Testis (tissue), 3 donors: ENCODE measurements around the gene LEO1. TPM values are rescaled to one million over a fixed set of nuclear protein-coding genes. Genes with fewer than 3 reads are reported as not detected.

Experiments used
- DNase-seq: peaks from one replicate; pipeline ENCODE4 v3.0.0-alpha.2; 2019
- H3K27ac ChIP-seq, 2 donors: fragments of 200-600 bp; sonication (generic); one replicate each; pipeline ENCODE4 v1.5.1; 2019
- H3K27me3 ChIP-seq: fragments of 200-600 bp; sonication (generic); one replicate; pipeline ENCODE4 v1.5.1; 2019
- H3K36me3 ChIP-seq: fragments of 200-600 bp; sonication (generic); one replicate; pipeline ENCODE4 v1.5.1; 2017; ENCODE audit warnings: low read depth; ENCODE audit errors: missing control alignments
- H3K4me1 ChIP-seq: fragments of 200-600 bp; sonication (generic); one replicate; pipeline ENCODE4 v1.5.1; 2019
- H3K4me3 ChIP-seq, 2 donors: fragments of 200-600 bp; sonication (generic); one replicate each; pipeline ENCODE4 v1.5.1; 2017 to 2019
- H3K9me3 ChIP-seq: fragments of 200-600 bp; sonication (generic); one replicate; pipeline ENCODE4 v1.5.1; 2017
- CTCF ChIP-seq, 3 experiments: fragments of 450-650 bp in 2 of 3; fragments of 200-600 bp in 1 of 3; sonication (generic) in 1 of 3; IDR thresholded peaks; one replicate each; pipeline ENCODE4 v1.5.1; 2016 to 2019; ENCODE audit warnings: antibody characterized with exemption in 3 of 3, mild to moderate bottlenecking in 2 of 3, moderate library complexity in 1 of 3
- POLR2A ChIP-seq: fragments of 450-650 bp; IDR thresholded peaks from one replicate; pipeline ENCODE4 v1.6.1; 2017; ENCODE audit warnings: antibody characterized with exemption, mild to moderate bottlenecking, moderate library complexity
- WGBS, 2 donors: methylation state at CpG; one replicate each; pipeline ENCODE4 v1.1.5; 2018; 5-methylcytosine and 5-hydroxymethylcytosine counted together
- intact Hi-C: fragments of 100-400 bp; cut with DNase I; formaldehyde crosslinking; loops from one replicate; pipeline ENCODE4 v1.15.1; 2023; ENCODE audit warnings: low total_unique reads
- polyA plus RNA-seq: library from polyadenylated mRNA; stranded (reverse); fragments of 350-450 nt; fragmentation: Illumina TruSeq; extraction: RNeasy Lipid Tissue Mini Kit (QIAGEN cat#74804); gene quantifications from one replicate; pipeline ENCODE4 v1.2.3, GENCODE V29; 2014; ENCODE audit warnings: low read depth, low replicate concordance; ENCODE audit not compliant: insufficient read depth
- small RNA-seq, 2 donors: library from RNA; depleted of rRNA; stranded (forward); fragments of <200 nt; gene quantifications; one replicate each; pipeline ENCODE3, GENCODE V24; 2016
- total RNA-seq, 2 donors: library from RNA; depleted of rRNA; stranded (reverse); fragments of >200 nt; gene quantifications; one replicate each; pipeline ENCODE4 v1.2.3, GENCODE V29; 2016

LEO1 gene
- total and polyA plus RNA-seq, 3 donors from 2014 or later: 8.2 to 21.0 (median 20.7) TPM

GRCh38 chr15:51888593-51889195 is 82.9 kb downstream of the LEO1 start:
- H3K36me3 ChIP-seq: no peaks in the 10 kb centered on the region
- WGBS, 2 donors: 41 to 49% methylated on average over 2 of the region's 2 CpGs
- H3K4me3 ChIP-seq: no peak overlapping the region
- peak in 2 of 3 experiments; percentile 52 to 74 for TF ChIP-seq CTCF (IDR thresholded peaks at IDR 0.05)
- no peak for TF ChIP-seq POLR2A
- no peaks in the 10 kb centered on the region for H3K27me3 ChIP-seq
- no peaks in the 10 kb centered on the region for H3K9me3 ChIP-seq
- no peak overlapping the region for H3K27ac ChIP-seq
- intact Hi-C loops: no loop called here
- no peak for DNase-seq
- no peaks in the 10 kb centered on the region for H3K4me1 ChIP-seq

Small RNA genes lying within 50 kb of the gene (small RNA-seq; reads per million reads assigned to genes)
- gene RNU6-90P: 0 reads per million in 2 donors

Other genes with a start within 250 kb of the LEO1 start
- gene LYSMD2, start 234.1 kb downstream of the LEO1 start, total RNA-seq: 10 to 100 TPM; 18.7 to 19.9 TPM
- 21.1 TPM for gene LYSMD2, start 234.1 kb downstream of the LEO1 start, polyA plus RNA-seq
- 1 to 10 TPM; 5.8 to 5.9 TPM for gene TMOD2, start 220.2 kb downstream of the LEO1 start, total RNA-seq
- gene TMOD2, start 220.2 kb downstream of the LEO1 start, polyA plus RNA-seq: 6.4 TPM
- gene TMOD3, start 142.1 kb downstream of the LEO1 start, total RNA-seq: 10 to 100 TPM; 15.6 to 16.6 TPM
- gene TMOD3, start 142.1 kb downstream of the LEO1 start, polyA plus RNA-seq: 21.2 TPM
- gene MAPK6, start 47.4 kb upstream of the LEO1 start, total RNA-seq: 10 to 100 TPM; 50.6 to 58.8 TPM
- 57.6 TPM for gene MAPK6, start 47.4 kb upstream of the LEO1 start, polyA plus RNA-seq
- under 1 TPM; 0.37 to 0.39 TPM for gene BCL2L10, start 141.0 kb upstream of the LEO1 start, total RNA-seq
- not detected for gene BCL2L10, start 141.0 kb upstream of the LEO1 start, polyA plus RNA-seq
- 10 to 100 TPM; 65.4 to 82.3 TPM for gene GNB5, start 219.6 kb upstream of the LEO1 start, total RNA-seq
- gene GNB5, start 219.6 kb upstream of the LEO1 start, polyA plus RNA-seq: 37.1 TPM